Hepatocyte (in vitro differentiated cells): ENCODE results near the gene PLCB2.

Source experiments
- CTCF ChIP-seq: fragments of 200-600 bp; sonication (generic); IDR thresholded peaks from 2 replicates; pipeline ENCODE4 v1.5.1; 2016; ENCODE audit warnings: antibody characterized with exemption, mild to moderate bottlenecking; ENCODE audit not compliant: poor library complexity
- EZH2phosphoT487 ChIP-seq: fragments of 200-600 bp; sonication (generic); IDR thresholded peaks from one replicate; pipeline ENCODE4 v1.6.1; 2018; ENCODE audit warnings: antibody characterized with exemption, mild to moderate bottlenecking, low read depth, moderate library complexity; ENCODE audit not compliant: unreplicated experiment, severe bottlenecking

GRCh38 chr15:40306371-40306770, 1.4 kb downstream of the PLCB2 start:
- TF ChIP-seq CTCF, result no peak
- no peak for TF ChIP-seq EZH2phosphoT487
